Measurements from ENCODE around the gene BCOR. TPM values are rescaled to one million over a fixed set of nuclear protein-coding genes. Genes with fewer than 3 reads are reported as not detected.
A peak's percentile ranks its signal among the peaks of the same experiment; 100 is the strongest.

BCOR gene
- total and polyA plus RNA-seq, 9 of the 15 experiments (the other 6 are each of a cell fraction or from before 2014, with no cell fraction given) = 27.5 to 113 (median 37.6) TPM

DNA sequence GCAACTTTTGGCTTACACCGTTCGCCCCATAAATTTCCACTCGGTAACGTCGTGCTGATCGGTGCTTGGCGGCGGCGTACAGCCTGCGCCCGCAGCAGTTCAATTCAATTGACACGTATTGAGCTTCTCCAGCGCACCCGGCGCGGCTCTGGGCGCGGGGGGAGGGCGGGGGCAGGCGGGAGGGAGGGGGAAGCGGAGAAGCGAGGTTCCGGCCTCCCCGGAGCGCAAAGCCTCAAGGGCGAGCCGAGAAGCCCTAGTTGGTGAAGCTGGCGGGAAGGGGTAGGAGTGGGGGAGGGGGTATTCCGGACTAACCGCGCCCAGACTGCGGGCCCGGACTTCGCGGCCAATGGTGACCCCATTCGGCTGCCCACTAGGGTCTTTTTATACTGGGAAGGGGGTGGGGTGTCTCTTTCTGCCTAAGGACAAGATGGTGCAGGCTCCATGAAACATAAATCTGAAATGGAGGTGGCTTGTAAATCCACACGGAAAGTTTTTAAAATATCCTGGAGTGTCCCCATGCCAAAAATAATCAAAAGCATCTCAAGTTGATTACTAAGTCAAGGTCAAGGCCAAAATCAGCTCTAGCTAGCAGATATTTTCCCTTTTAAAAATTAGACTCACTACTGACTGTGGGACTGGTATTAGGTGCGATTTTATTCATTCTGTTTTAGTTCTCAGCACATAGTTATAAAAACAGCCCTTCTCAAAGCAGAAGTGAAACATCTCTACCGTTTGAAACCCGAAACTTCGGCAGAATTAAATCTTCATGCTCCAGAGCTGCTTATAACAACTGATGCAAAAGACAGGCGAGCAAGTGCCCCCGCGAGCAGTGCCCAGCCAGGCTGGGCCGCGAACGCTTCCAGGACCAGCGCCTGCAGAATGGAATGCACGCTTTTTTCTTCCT, 1.5 kb upstream of the BCOR start:
- ChIA-PET POLR2A (interaction anchor here (0.6 to 3.4 kb wide), 7 partner anchors 9 to 1295 kb away, joined by 3 to 16 read pairs (median 8); no protein-coding TSS in a partner anchor), CTCF (ENCODE audit: low intra/inter-chr PET ratio) (interaction anchor here (0.7 kb wide), 2 partner anchors 56 to 59 kb away, joined by 3 to 4 read pairs; no protein-coding TSS in a partner anchor)
- peak overlapping the region; percentile 70 for H3K4me3 ChIP-seq
- no peaks in the 10 kb centered on the region for H3K27me3 ChIP-seq (ENCODE audit: control insufficient read depth in 2 of 2, insufficient read depth in 2 of 2, low read length in 2 of 2)
- H3K36me3 ChIP-seq (ENCODE audit: control insufficient read depth, insufficient read depth, low read length) = 0 out of 3 replicates have a peak, but pooled peaks cover 3% of the 10 kb centered on the region
- in situ Hi-C loops (cut with MboI) (no loop called here), intact Hi-C loops (cut with micrococcal nuclease) (loop anchor here (2.0 to 10.0 kb wide), 2 partner anchors 69 to 85 kb away; no protein-coding TSS in a partner anchor)
- DNase-seq (ENCODE audit: extremely low read depth in 1 of 4, low spot score in 3 of 4) (peak in 3 of 4 experiments; percentile 33 to 81 (median 67)), ATAC-seq (peak; percentile 23), FAIRE-seq (peak; percentile 61)
- H3K4me2 ChIP-seq (ENCODE audit: insufficient read depth, low read length) = peak overlapping the region; percentile 80
- no peaks in the 10 kb centered on the region for H3K9me1 ChIP-seq (ENCODE audit: control insufficient read depth, insufficient read depth, low read length)
- peak overlapping the region; percentile 85 to 97 for H3K9ac ChIP-seq (ENCODE audit: insufficient read depth in 1 of 2, low read depth in 2 of 2, low read length in 2 of 2)
- H3K9me3 ChIP-seq (replicated peaks; ENCODE audit: control insufficient read depth, insufficient read depth, low read depth, low read length) = no peaks in the 10 kb centered on the region
- 10% methylated on average over 26 of the region's 49 CpGs for WGBS (ENCODE audit: insufficient coverage, low coverage, missing lambda C conversion rate)
- 0 out of 2 replicates have a peak overlapping the region, but pooled peaks have one; percentile 31 for H2AFZ ChIP-seq (ENCODE audit: low read depth, low read length)
- peaks cover 18% of the 10 kb centered on the region for H4K20me1 ChIP-seq (replicated peaks; ENCODE audit: control insufficient read depth, insufficient read depth, low read length)
- H3K79me2 ChIP-seq (ENCODE audit: control insufficient read depth, insufficient read depth, low read length) = peaks cover 95% of the 10 kb centered on the region
- H3K27ac ChIP-seq (ENCODE audit: extremely low read depth, low read depth, low read length) = peak overlapping the region; percentile 95
- BruUV-seq (replicated peaks) = no TSS peak
- peaks cover 41 to 72% of the 10 kb centered on the region in 2 experiments for H3K4me1 ChIP-seq (replicated peaks in 1 of 2; ENCODE audit: control insufficient read depth in 2 of 2, insufficient read depth in 2 of 2, low read length in 2 of 2)
- TF ChIP-seq CBFA2T3 (IDR thresholded peaks at IDR 0.05) (no peak), ZSCAN29 (IDR thresholded peaks at IDR 0.05) (no peak), LCOR (CRISPR knock-in tag; IDR thresholded peaks at IDR 0.05) (no peak), POU5F1 (IDR thresholded peaks at IDR 0.05; ENCODE audit: borderline replicate concordance, low read depth, low read length, partially characterized antibody) (no peak), COPS2 (conservative IDR thresholded peaks at IDR 0.05) (no peak), YBX1 (IDR thresholded peaks at IDR 0.05) (no peak), PATZ1 (CRISPR knock-in tag; IDR thresholded peaks at IDR 0.05; ENCODE audit: borderline replicate concordance) (no peak), HDAC8 (tag; IDR thresholded peaks at IDR 0.05) (no peak), ZMIZ1 (IDR thresholded peaks at IDR 0.05; ENCODE audit: low read depth in 2 of 2, low read length in 2 of 2) (no peak), DIDO1 (tag; IDR thresholded peaks at IDR 0.05; ENCODE audit: low read depth) (no peak), ZNF696 (CRISPR knock-in tag; conservative IDR thresholded peaks at IDR 0.05) (no peak), HIVEP1 (CRISPR knock-in tag; IDR thresholded peaks at IDR 0.05) (no peak)
- TF ChIP-seq, protein P1, sequence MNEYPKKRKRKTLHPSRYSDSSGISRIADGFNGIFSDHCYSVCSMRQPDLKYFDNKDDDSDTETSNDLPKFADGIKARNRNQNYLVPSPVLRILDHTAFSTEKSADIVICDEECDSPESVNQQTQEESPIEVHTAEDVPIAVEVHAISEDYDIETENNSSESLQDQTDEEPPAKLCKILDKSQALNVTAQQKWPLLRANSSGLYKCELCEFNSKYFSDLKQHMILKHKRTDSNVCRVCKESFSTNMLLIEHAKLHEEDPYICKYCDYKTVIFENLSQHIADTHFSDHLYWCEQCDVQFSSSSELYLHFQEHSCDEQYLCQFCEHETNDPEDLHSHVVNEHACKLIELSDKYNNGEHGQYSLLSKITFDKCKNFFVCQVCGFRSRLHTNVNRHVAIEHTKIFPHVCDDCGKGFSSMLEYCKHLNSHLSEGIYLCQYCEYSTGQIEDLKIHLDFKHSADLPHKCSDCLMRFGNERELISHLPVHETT (CRISPR knock-in tag; conservative IDR thresholded peaks at IDR 0.05 in 1 of 2, IDR thresholded peaks at IDR 0.05 in 1 of 2) = 0 out of 4 replicates have a peak, but pooled peaks of 1 of the 2 experiments have one; percentile 12
